OCI-LY7 (cell line): ENCODE measurements around the gene SPPL2B. TPM values are rescaled to one million over a fixed set of nuclear protein-coding genes. Genes with fewer than 3 reads are reported as not detected.

ENCODE experiments used
- BruUV-seq: library from RNA; stranded (reverse); fragments of 400-500 nt; replicated peaks from 2 replicates; lab custom pipeline; 2021; lab: Mats Ljungman, UMichigan
- CTCF ChIA-PET: fragments of 300-600 bp; sonication (Branson Sonifier 250); formaldehyde crosslinking; loops from one replicate; lab custom pipeline; 2022; ENCODE audit warnings: antibody characterized with exemption; ENCODE audit not compliant: unreplicated experiment; lab: Charles Lee
- POLR2A ChIA-PET: fragments of 300-600 bp; sonication (Branson Sonifier 250); formaldehyde crosslinking; loops from one replicate; lab custom pipeline; 2022; ENCODE audit warnings: antibody characterized with exemption; lab: Charles Lee
- DNase-seq: peaks from one replicate; pipeline ENCODE4 v3.0.0-alpha.2; 2015; ENCODE audit warnings: low spot score
- H2AFZ ChIP-seq: fragments of 200-600 bp; sonication (generic), shearing (Covaris generic); 2 replicates; pipeline ENCODE4 v1.6.1; 2014; ENCODE audit warnings: mild to moderate bottlenecking, antibody characterized with exemption, low read length, moderate library complexity
- H3K27ac ChIP-seq: fragments of 200-600 bp; sonication (generic); 2 replicates; pipeline ENCODE4 v1.5.1; 2014; ENCODE audit warnings: mixed run types, low read depth, mild to moderate bottlenecking, moderate library complexity, low read length, inconsistent platforms; ENCODE audit not compliant: poor library complexity, severe bottlenecking
- H3K36me3 ChIP-seq: fragments of 200-600 bp; sonication (generic); 2 replicates; pipeline ENCODE4 v1.6.1; 2014; ENCODE audit warnings: mild to moderate bottlenecking, antibody characterized with exemption, low read length, moderate library complexity, mixed read lengths; ENCODE audit not compliant: insufficient read depth
- H3K4me1 ChIP-seq: fragments of 200-600 bp; sonication (generic); 2 replicates; pipeline ENCODE4 v1.5.1; 2014; ENCODE audit warnings: mild to moderate bottlenecking, low read length; ENCODE audit not compliant: insufficient read depth, poor library complexity, severe bottlenecking
- H3K4me2 ChIP-seq: fragments of 200-600 bp; sonication (generic); 2 replicates; pipeline ENCODE4 v1.6.1; 2014; ENCODE audit warnings: mild to moderate bottlenecking, low read length
- H3K4me3 ChIP-seq: fragments of 200-600 bp; sonication (generic); 2 replicates; pipeline ENCODE4 v1.5.1; 2014; ENCODE audit warnings: mild to moderate bottlenecking, low read depth, low read length; ENCODE audit not compliant: poor library complexity, severe bottlenecking
- H3K79me2 ChIP-seq: fragments of 200-600 bp; sonication (generic); 2 replicates; pipeline ENCODE4 v1.6.1; 2016; ENCODE audit warnings: low read depth, mild to moderate bottlenecking, low read length, moderate library complexity, mixed read lengths; ENCODE audit not compliant: insufficient read depth
- H3K9me2 ChIP-seq: fragments of 200-600 bp; sonication (generic); 2 replicates; pipeline ENCODE4 v1.6.1; 2016; ENCODE audit warnings: mild to moderate bottlenecking, low read length, mixed read lengths; ENCODE audit not compliant: insufficient read depth
- H3K9me3 ChIP-seq: fragments of 200-600 bp; sonication (generic); 2 replicates; pipeline ENCODE4 v1.6.1; 2014; ENCODE audit warnings: mild to moderate bottlenecking, mixed run types, low read length, mixed read lengths
- H4K20me1 ChIP-seq: fragments of 200-600 bp; sonication (generic); 2 replicates; pipeline ENCODE4 v1.6.1; 2014; ENCODE audit warnings: mild to moderate bottlenecking, antibody characterized with exemption, low read length, moderate library complexity, mixed read lengths; ENCODE audit not compliant: insufficient read depth
- EZH2phosphoT487 ChIP-seq: fragments of 200-600 bp; sonication (generic); IDR thresholded peaks from 2 replicates; pipeline ENCODE4 v1.6.1; 2018; ENCODE audit warnings: low read depth, borderline replicate concordance, mild to moderate bottlenecking, mixed run types, antibody characterized with exemption, low read length, moderate library complexity, mixed read lengths
- intact Hi-C: fragments of 100-400 bp; cut with micrococcal nuclease; formaldehyde crosslinking; loops from one replicate; pipeline ENCODE4 v1.10.0; 2022; ENCODE audit not compliant: unreplicated experiment
- total RNA-seq, 2 experiments: library from RNA; depleted of rRNA in 1 of 2; stranded (reverse); fragments of >200 nt in 1 of 2; shearing (Covaris generic) in 1 of 2; gene quantifications; 2 replicates each; pipeline ENCODE4 v1.2.3, GENCODE V29; 2014 to 2022
- TF ChIP-seq, protein P1 (sequence below): fragments of 200-600 bp; sonication (generic); conservative IDR thresholded peaks from 2 replicates; pipeline ENCODE4 v1.5.1; 2014; ENCODE audit warnings: mild to moderate bottlenecking, antibody characterized with exemption, low read length, moderate library complexity, mixed read lengths

The SPPL2B gene
- total RNA-seq, 2 experiments from 2014 or later: 106 to 191 TPM

DNA sequence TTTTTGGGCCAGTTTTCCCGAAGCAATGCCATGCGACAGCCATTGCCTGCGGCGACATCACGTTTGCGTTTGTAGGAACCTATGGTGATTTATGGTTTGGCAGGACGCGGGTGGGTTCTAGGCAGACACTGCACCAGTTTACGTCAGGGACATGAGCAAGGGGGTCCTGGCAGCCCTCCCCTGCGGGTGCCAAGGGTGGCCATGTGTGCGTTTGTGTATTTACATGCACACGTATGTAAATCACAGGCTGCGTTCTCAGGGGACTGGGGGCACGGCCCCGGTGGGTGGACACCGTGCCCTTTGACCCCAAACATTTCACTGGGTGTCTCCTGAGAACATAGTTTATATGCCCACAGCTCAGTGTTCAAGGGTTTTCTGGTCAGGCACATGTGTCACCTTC is 22.2 kb downstream of the SPPL2B start:
- Histone ChIP-seq H3K27ac (no peak overlapping the region), H3K9me2 (no peaks in the 10 kb centered on the region), H3K36me3 (peaks cover 34% of the 10 kb centered on the region), H2AFZ (no peak overlapping the region), H3K4me2 (no peak overlapping the region), H3K4me3 (no peak overlapping the region), H4K20me1 (no peaks in the 10 kb centered on the region), H3K9me3 (no peaks in the 10 kb centered on the region), H3K79me2 (no peaks in the 10 kb centered on the region), H3K4me1 (no peaks in the 10 kb centered on the region)
- no TSS peak for BruUV-seq
- no peak for DNase-seq
- no peak for TF ChIP-seq EZH2phosphoT487
- TF ChIP-seq, protein P1, sequence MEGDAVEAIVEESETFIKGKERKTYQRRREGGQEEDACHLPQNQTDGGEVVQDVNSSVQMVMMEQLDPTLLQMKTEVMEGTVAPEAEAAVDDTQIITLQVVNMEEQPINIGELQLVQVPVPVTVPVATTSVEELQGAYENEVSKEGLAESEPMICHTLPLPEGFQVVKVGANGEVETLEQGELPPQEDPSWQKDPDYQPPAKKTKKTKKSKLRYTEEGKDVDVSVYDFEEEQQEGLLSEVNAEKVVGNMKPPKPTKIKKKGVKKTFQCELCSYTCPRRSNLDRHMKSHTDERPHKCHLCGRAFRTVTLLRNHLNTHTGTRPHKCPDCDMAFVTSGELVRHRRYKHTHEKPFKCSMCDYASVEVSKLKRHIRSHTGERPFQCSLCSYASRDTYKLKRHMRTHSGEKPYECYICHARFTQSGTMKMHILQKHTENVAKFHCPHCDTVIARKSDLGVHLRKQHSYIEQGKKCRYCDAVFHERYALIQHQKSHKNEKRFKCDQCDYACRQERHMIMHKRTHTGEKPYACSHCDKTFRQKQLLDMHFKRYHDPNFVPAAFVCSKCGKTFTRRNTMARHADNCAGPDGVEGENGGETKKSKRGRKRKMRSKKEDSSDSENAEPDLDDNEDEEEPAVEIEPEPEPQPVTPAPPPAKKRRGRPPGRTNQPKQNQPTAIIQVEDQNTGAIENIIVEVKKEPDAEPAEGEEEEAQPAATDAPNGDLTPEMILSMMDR: no peak
- intact Hi-C loops: no loop called here
- ChIA-PET POLR2A (no interaction called here), CTCF (no interaction called here)

GRCh38 chr19:2351591-2351990 is 23.1 kb downstream of the SPPL2B start:
- ChIA-PET POLR2A (no interaction called here), CTCF (no interaction called here)
- no peak for TF ChIP-seq EZH2phosphoT487
- TF ChIP-seq, protein P1: no peak
- DNase-seq: no peak
- H3K27ac ChIP-seq: no peak overlapping the region
- H3K79me2 ChIP-seq: no peaks in the 10 kb centered on the region
- H3K4me1 ChIP-seq: no peaks in the 10 kb centered on the region
- H3K9me2 ChIP-seq: no peaks in the 10 kb centered on the region
- no peak overlapping the region for H2AFZ ChIP-seq
- no peaks in the 10 kb centered on the region for H4K20me1 ChIP-seq
- intact Hi-C loops: no loop called here
- BruUV-seq: no TSS peak
- no peak overlapping the region for H3K4me3 ChIP-seq
- peaks cover 30% of the 10 kb centered on the region for H3K36me3 ChIP-seq
- no peak overlapping the region for H3K4me2 ChIP-seq
- H3K9me3 ChIP-seq: no peaks in the 10 kb centered on the region

DNA sequence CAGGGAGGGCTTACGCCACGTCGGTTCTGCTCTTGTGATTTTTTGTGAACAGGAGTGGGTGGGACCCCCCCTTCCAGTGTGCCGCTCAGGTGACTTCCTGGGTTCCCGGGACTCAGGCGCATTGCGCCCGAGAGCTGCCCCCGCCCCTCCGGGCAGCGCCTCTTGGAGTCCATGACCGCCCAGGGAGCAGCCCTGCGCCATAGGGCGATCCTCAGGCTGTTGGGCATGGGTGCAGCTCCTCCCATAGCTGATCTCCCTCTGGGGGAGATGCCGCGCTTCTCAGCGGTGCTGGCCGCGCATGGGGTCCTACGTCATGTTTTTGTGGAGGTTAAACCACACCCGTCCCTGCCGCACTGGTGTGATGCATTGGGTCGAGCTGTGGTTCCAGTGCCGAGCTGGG is 23.6 kb downstream of the SPPL2B start:
- TF ChIP-seq EZH2phosphoT487: no peak
- TF ChIP-seq, protein P1: no peak
- no peak for DNase-seq
- H3K4me3 ChIP-seq: no peak overlapping the region
- no TSS peak for BruUV-seq
- H3K36me3 ChIP-seq: peaks cover 26% of the 10 kb centered on the region
- no peaks in the 10 kb centered on the region for H3K9me3 ChIP-seq
- intact Hi-C loops: no loop called here
- H3K79me2 ChIP-seq: no peaks in the 10 kb centered on the region
- H4K20me1 ChIP-seq: no peaks in the 10 kb centered on the region
- H3K4me1 ChIP-seq: no peaks in the 10 kb centered on the region
- no peaks in the 10 kb centered on the region for H3K9me2 ChIP-seq
- H2AFZ ChIP-seq: no peak overlapping the region
- H3K4me2 ChIP-seq: no peak overlapping the region
- no peak overlapping the region for H3K27ac ChIP-seq
- ChIA-PET POLR2A (no interaction called here), CTCF (no interaction called here)
